HG03457 (cell line): ENCODE results near the gene EMSY.
"Not testable (repeated sequence)": the region's sequence is repeated elsewhere in the genome, so short reads cannot be mapped to it uniquely, and the experiment has no call there.

Source experiments
- ATAC-seq: cut with Tn5 transposase; IDR thresholded peaks from one replicate; pipeline ENCODE4 v1.9.1; 2021; ENCODE audit warnings: moderate number of reproducible peaks; ENCODE audit not compliant: unreplicated experiment

The EMSY gene

DNA sequence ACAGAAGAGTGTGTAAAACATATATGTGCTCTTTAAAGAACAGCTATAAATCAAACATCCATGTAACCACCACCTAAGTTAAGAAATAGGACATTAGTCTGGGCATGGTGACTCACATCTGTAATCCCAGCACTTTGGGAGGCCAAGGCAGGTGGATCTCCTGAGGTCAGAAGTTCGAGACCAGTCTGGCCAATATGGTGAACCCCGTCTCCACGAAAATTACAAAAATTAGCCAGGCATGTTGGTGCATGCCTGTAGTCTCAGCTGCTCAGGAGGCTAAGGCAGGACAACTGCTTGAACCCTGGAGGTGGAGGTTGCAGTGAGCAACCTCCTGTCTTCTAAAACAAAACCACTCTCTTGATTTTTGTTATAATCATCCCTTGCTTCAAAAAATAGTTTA is 122.4 kb downstream of the EMSY start:
- ATAC-seq: no peak

DNA sequence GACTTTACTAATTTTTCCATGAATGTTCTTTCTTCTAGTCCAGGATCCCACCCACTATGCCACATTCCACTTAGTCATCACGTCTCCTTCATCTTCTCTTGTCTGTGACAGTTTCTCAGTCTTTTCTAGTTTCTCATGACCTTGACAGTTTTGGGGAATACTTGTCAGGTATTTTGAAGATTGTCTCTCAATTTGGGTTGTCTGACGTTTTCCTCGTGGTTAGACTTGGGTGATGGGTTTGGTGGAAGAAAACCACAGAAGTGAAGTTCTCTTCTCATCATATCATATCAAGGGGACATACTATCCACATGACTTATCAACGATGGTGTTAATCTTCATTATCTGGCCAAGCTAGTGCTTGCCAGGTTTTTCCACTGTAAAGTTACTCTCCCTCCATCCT is 123.3 kb downstream of the EMSY start:
- ATAC-seq: no peak

DNA sequence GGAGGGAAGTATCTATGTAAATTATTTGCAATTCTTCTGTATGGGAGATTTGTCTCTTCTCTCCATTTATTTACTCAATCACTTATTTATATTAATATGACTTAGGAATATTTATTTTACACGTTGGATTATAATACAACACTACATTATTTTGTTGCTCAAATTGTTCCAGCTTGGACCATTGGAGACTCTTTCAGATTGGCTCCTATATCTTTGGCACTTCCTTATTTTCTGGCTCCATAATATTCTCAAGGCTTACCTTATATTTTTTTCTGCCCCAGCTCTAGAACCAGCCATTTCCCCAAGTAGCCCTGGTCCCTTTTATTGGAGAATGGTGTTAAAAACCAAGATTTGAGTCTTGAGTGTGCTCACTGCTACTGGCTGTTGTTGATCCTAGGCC is 123.8 kb downstream of the EMSY start:
- no peak for ATAC-seq

DNA sequence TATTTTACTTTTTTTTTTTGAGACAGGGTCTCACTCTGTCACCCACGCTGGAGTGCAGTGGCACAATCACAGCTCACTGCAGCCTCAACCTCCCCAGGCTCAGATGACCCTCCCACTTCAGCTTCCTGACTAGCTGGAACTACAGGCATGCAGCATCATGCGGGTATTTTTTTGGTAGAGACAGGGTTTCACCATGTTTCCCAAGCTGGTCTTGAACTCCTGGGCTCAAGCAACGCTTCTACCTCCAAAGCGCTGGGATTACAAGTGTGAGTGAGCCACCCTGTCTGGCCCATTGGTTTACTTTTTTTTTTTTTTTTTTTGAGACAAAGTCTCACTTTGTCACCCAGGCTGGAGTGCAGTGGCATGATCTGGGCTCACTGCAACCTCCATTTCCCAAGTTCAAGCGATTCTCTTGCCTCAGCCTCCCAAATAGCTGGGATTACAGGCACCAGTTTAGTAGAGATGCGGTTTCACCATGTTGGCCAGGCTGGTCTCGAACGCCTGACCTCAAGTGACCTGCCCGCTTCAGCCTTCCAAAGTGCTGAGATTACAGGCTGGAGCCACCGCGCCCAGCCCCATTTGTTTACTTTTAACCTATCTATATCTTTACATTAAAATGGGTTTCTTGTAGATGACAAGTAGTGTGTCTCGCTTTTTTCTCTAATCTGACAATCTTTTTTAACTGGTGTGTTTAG is 127.5 kb downstream of the EMSY start:
- not testable (repeated sequence) for ATAC-seq

DNA sequence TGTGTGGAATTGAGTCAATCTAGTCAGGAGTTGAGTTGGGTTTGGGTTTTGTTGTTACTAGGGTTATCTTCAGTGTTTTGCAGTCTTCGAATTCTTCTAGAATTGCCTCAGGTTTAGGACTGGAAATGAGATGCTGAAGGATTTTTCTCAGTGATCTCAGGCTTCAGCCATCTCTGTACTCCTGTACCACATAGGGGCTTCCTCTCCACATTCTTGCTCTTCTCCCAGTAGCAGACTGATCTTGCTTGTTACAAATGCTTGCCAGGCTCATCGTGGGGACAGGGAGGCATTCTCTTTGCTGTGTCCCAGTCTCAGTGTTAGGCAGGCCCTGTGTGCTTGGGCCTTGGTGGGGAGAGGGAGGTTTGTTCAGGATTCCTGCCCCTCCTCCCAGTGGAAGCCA is 129.6 kb downstream of the EMSY start:
- ATAC-seq: no peak

DNA sequence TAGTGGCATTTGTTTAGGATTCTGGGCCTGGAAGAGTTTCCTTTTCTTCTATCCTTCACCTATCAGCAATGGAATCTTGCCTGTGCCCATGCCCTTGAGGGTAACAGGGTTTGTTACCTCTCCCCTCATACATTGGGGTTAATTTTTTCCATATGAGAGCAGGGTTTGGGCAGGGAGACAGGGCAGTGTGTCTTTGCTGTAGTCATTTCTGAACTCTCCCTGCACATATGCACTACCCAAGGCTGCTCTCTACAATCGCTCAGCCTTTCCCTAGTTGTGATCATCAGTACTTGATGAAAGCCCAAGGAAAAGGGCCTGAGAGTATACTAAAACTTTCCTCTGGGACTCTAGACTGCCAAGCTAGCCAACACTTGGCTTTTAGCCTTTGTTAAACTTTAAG is 130.1 kb downstream of the EMSY start:
- ATAC-seq: no peak

DNA sequence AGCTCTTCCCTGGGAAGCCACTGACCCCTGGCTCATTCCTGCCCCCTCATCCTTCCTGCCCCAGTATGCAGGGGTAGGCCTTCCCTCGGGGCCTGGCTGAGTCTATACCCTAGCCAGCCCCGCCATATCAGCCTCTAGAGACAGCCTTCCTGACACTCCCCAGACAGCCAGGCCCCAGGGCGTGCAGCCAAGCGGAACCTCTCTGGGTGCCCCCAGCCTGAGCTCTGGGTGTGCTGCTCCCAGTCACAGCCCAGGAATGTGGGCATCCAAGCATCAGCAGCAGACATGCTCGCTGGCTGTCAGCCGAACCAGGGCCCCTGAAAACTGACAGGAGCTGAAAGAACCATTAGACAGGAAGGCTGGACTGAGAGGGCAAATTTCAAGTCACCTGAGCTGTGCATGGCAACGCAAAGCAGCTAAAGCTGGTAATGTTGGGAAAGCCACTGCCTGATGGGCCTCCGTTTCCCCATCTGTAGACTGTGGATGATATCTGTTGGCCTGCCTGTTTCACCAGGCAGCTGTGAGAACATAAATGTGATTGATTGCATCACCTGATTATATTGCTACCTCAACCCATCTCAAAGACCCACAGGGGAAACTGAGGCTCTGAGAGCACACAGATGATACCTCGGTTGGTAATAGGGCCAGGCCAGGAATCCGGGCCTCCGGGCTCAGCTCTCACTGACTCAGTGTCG is 132.6 kb downstream of the EMSY start:
- ATAC-seq: no peak

DNA sequence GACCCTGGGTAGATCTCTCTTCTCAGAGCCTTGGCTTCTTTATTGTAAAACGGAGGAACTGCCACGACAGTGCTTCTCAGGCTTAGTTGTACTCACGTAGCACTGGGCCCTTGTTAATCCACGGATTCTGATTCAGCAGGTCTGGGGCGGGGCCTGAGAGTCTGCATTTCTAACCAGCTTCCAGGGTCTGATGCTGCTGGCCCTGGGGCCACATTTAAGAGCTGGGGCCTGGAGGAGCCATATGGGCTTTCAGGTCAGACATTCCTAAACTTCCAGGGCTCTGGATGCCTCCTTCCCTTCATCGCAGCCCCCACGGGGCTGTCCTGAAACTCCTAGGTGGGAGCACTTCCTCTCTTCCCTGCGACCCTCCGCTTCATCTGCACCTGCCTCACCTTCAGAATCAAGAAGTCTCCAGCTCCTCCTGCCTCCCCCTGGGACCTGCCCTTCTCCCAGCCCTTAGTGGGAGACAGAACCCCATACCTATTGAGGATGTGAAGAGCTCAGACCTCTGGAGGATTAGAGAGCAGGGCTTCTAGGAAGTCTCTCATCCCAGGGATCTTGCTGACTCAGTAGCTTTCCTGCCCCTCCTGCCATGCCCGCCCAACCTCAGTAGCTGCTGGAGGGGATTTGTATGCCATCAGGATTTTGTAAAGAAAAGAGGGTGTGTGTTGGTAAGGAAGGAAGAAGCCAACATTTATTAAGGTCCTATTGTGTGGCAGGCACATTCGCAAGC is 133.3 kb downstream of the EMSY start:
- ATAC-seq: no peak

DNA sequence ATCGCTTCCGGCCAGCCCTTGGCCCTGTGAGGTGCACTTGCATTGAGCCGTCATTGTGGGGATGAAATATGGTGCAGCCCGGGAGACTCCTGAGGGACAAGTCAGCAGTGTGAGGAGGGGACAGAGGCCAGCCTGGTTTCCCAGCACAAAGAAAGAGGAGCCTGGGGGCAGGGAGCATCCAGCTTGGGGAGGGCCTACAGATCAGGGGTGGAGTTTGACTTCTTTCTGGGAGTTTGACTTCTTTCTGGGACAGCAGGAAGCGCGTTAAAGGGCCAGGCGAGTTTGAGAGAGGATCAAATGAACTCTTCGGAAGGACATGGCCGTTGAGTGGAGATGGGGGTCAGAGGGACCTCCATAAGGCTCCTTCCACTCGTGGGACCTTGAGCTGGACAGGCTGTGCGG is 133.8 kb downstream of the EMSY start:
- no peak for ATAC-seq

DNA sequence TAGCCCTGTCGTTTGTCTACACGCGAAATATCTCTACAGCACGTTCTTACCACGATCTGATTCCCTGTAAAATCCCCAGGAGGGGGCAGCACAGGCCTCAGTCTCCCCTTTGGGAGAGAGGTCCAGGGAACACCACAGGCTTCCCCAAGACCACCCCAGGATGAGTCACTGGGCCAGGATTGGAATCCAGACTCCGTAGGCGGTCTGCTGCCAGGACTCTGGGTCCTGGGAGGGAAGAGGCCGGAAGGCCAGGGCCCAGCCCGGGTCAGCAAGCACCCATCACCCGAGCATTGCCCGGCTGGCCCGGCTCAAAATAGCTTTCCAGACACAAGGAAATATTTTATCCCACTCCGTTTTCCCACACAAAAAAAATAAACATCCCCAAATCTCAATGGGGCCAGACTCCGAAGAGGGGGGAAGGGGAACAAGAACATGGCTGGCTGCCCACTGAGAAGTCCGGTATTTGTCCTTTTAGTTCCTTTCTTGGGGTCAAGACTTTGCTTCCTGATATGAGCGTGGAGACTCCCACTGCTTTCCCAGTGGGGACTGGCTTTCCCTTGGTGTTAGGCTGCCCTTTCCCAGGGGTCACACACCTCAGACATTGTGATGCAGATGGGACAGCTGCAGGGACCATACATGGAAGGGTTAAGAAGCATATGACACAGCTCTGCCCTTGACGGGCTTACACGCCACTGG is 134.4 kb downstream of the EMSY start:
- ATAC-seq: no peak

DNA sequence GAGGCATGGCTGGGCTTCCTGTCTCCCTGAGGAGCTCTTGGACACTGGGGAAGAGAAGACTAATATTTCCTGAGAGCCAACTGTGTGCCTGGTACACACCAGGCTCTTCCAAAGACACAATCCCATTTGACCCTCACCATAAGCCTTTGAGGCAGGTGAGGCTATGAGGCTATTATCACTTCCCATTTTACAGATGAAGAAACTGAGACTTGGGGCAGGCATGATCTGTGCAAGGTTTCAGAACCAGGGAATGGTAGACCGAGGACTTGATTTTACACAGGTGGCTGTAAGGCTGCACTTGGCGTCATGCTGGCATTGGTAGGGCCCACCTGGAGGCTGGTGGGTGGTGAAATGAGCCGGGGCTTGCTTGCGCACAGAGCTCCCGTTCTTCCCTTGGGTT is 134.9 kb downstream of the EMSY start:
- ATAC-seq: no peak

DNA sequence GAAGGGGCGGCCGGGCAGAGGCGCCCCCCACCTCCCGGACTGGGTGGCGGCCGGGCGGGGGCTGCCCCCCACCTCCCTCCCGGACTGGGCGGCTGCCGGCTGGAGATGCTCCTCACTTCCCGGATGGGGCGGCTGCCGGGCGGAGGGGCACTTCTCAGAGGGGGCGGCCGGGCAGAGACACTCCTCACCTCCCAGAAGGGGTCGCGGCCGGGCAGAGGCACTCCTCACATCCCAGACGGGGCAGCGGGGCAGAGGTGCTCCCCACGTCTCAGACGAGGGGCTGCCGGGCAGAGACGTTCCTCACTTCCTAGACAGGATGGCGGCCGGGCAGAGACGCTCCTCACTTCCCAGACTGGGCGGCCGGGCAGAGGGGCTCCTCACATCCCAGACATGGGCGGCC is 137.7 kb downstream of the EMSY start:
- not testable (repeated sequence) for ATAC-seq

DNA sequence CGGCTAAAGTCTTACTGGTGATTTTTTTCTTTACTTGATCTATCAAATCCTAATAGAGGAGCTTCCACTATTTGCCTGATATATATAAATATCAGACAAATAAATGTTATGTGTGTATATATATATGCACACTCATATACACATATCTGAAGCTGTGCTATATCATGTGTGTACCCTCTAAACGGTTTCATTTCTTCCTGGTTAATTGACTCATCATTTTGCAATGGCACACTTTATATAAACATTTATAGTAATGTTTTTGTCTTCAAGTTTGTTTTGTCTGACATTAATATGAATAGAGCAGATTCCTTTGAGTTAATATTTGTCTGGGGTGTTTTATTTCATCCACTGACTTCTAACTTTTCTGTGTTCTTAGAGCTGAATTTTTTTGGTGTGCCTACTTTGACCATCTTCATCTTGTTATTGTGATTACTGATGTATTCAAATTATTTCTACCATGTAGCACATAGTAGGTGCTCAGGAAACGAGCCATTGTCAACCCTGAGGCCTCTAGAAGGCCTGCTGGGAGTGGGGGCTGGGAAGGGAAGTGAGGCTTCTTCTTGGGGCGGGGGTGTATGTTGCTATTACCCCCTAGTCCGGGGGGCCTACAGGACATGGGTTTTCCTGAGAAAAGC is 143.1 kb downstream of the EMSY start:
- ATAC-seq: no peak

DNA sequence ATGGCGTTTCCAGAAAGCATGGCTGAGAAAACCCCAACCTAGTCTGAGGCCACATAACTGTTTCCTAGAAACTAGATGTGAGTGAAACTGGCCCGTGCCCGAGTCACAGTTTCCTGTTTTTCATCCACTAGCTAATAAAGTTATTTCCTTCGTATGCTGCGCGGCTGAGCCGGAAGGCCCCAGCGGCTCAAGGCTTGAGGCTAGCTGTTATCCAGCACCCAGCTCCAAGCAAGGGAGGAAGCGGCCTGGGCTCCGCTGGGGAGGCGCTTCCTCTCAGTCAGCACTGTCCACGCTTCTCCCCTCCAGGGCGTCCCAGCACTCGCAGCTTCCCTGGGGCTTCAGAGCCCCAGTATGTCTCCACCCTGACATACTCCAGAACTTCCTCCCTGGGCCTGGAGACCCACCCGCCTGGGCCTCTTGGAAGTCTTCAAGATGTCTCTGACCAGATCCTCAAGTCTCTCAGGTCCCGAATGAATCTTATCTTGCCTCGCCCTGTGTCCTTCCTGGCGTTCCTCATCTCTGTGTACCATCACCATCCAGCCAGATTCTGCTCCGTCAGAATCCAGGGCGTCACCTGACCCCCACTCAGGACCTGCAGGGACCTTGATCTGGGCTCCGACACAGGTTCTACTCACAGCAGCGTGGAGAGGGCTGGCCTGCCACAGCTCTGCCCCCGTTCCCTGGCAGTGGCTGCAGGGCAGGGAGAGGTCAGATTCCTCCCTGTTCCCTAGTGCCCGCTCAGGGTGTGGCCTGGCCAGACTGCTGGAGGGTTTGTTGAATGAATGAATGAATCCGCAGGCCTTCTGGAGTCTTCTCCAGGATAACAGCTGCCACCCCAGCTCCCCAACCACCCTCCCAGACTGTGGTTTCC is 143.9 kb downstream of the EMSY start:
- ATAC-seq: no peak

DNA sequence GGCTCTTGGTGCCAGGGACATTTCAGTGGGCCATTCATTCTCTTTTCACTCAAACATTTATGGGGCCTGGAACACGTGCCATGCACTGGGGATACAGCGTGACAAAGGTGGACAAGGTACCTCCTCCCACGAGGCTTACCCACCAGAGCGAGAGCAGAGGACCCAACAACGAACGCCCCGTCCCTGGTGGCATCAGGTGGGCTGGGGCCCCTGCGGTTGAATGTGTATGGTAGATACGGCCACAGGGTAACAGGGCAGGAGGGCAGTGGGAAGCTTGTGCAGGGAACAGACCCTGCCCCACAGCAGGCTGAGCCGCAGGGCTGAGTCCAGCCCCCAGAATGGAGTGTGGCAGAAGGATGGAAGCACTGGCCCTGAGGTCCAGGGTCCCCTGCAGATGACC is 144.7 kb downstream of the EMSY start:
- ATAC-seq: no peak

DNA sequence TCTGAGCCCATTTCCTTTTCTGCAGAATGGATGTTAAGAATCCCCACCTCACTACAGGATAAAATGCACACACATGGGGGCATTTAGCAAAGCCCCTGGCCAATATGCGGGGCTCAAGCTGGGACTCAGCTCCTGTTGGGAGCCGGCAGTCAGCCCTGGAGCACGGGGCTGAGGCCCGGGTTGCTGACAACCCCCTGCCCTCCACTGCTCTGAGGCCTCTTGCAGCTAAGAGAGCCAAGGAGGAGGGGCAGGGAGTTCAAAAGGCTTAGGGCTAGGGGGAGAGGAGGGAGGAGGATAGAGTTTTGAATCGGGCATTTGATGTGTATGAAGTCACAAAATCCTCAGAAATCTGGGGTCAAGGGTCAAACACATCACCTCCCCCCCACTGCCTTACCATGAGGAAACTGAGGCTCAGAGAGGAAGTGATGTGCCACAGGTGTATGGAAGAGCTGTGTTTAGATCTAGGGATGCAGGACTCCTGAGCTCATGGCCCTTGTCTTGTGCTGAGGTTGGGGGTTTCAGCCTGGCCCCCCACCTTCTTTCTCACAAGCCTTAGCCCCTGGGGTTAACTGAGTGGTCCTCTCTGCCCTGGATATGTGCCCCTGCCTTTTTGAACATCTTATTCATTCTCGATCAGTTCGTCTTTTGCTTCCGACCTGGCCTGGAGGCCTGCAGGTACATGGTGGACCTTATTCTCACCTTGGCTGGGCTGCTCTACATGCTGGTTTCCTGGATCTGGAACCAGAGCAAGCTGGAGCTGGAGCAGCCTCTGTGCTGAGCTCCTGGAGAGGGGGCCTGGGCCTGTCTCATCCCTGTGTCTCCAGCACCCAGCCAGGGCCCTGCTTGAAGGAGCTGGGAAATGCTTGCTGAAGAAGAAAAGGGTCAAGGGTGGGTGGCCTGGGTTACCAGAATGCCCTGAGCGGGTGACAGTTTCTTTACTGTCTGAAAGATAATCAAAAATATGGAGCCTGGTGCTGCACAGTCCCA is 145.4 kb downstream of the EMSY start:
- no peak for ATAC-seq

DNA sequence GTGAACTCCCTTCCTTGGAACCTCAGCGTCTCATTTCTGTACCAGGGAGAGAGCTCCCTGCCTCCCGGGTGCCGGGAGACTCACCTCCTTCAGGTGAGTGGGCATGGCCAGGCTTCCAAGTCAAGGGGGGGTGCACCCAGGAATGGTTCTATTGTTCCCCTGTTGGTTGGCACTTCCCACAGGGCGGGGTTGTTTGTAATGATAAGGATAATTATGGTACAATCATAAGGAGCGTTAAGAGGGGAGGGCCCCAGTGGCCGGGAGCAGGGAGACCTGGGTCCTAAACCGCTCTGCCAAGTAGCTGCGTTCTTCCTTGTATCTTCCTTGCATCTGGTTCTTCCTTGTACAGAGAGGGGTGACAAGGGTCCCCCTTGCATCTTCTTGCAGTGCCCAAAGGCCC is 146.6 kb downstream of the EMSY start:
- ATAC-seq: no peak

DNA sequence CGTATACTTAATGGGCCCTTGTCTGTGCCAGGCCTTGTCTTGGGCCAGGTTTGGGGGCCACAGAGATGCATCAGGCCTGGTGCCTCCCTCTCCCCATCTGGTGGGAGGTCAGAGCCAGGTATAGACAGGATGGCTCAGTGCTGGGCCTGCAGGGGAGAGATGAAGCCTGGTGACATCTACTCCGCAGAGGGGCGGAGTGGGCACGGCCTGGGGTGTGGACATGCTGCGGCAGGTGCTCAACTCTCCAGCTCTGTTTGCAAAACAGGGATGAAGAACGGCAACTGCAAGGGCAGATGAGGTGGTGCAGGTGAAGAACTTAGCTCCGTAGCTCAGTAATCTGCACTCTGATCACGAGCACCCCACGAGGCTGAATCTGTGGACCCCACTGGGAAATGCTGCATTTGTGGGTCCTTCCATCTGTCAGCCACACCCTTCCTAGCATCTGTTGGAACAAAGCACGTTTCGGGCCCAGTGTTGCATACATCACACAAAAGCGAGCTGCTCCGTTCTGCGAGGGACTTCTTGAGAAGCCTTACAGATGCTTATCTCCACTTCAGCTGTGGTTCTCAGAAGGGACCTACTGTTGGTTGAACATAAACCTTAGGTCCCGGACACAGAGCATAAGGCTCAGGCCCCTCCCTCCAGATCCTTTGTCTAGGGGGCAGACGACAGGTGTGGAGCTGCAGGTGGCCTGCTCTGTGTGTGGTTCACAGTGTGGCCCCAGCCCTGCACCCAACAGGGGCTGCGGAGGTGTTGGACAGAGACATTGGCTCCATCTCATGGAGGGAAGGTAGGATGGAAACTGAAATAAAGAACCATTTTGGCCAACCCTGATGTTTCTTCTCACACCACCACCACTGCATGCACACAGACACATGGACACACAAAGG is 147.5 kb downstream of the EMSY start:
- ATAC-seq: no peak
